CD8-positive, alpha-beta memory T cell (primary cell): Measurements from ENCODE around the gene FAM168A. TPM values are rescaled to one million over a fixed set of nuclear protein-coding genes. Genes with fewer than 3 reads are reported as not detected.

ENCODE experiments used
- CTCF ChIA-PET: fragments of 350-600 bp; sonication (Branson Sonifier 250); formaldehyde crosslinking; loops from one replicate; lab custom pipeline; 2021; ENCODE audit warnings: antibody characterized with exemption; lab: Charles Lee
- POLR2A ChIA-PET: fragments of 350-600 bp; sonication (Branson Sonifier 250); formaldehyde crosslinking; loops from one replicate; lab custom pipeline; 2021; ENCODE audit warnings: antibody characterized with exemption; lab: Charles Lee
- DNase-seq, 5 donors: peaks; one replicate each; pipeline versions ENCODE4 v3.0.0 to v3.0.0-alpha.2; 2020 to 2022; ENCODE audit warnings: mixed read lengths in 1 of 5
- H3K27ac ChIP-seq: one replicate; pipeline ENCODE4 v1.7.0; 2013; ENCODE audit warnings: low read depth, mild to moderate bottlenecking, low read length, moderate library complexity
- H3K27me3 ChIP-seq: 2 replicates; pipeline ENCODE4 v1.7.0; 2013; ENCODE audit warnings: low read length, mild to moderate bottlenecking; ENCODE audit not compliant: insufficient read depth, poor library complexity, severe bottlenecking
- H3K36me3 ChIP-seq: 2 replicates; pipeline ENCODE4 v1.7.0; 2013; ENCODE audit warnings: mild to moderate bottlenecking, low read length, moderate library complexity; ENCODE audit not compliant: insufficient read depth
- H3K4me1 ChIP-seq: 2 replicates; pipeline ENCODE4 v1.7.0; 2013; ENCODE audit warnings: mild to moderate bottlenecking, low read length, moderate library complexity; ENCODE audit not compliant: insufficient read depth
- H3K4me3 ChIP-seq: 2 replicates; pipeline ENCODE4 v1.7.0; 2013; ENCODE audit warnings: mild to moderate bottlenecking, low read length
- H3K9me3 ChIP-seq: 2 replicates; pipeline ENCODE4 v1.7.0; 2013; ENCODE audit warnings: mild to moderate bottlenecking, low read length
- H3K27ac Mint-ChIP-seq, 8 donors: one replicate each; pipeline ENCODE4 v1.8.0; 2020 to 2021; ENCODE audit warnings: mixed read lengths in 8 of 8, mild to moderate bottlenecking in 6 of 8, inconsistent platforms in 3 of 8, moderate library complexity in 3 of 8
- H3K27me3 Mint-ChIP-seq, 2 donors: one replicate each; pipeline ENCODE4 v1.8.0; 2020 to 2021; ENCODE audit warnings: mixed read lengths in 2 of 2, mild to moderate bottlenecking in 1 of 2, moderate library complexity in 1 of 2
- H3K36me3 Mint-ChIP-seq, 3 donors: one replicate each; pipeline ENCODE4 v1.8.0; 2020 to 2021; ENCODE audit warnings: mixed read lengths in 3 of 3, inconsistent platforms in 1 of 3, mild to moderate bottlenecking in 1 of 3
- H3K4me1 Mint-ChIP-seq, 3 donors: one replicate each; pipeline ENCODE4 v1.8.0; 2020 to 2021; ENCODE audit warnings: mixed read lengths in 3 of 3, inconsistent platforms in 1 of 3, mild to moderate bottlenecking in 1 of 3
- H3K4me3 Mint-ChIP-seq, 7 donors: one replicate each; pipeline ENCODE4 v1.8.0; 2020 to 2021; ENCODE audit warnings: mixed read lengths in 7 of 7, mild to moderate bottlenecking in 6 of 7, moderate library complexity in 4 of 7, inconsistent platforms in 2 of 7
- H3K9me3 Mint-ChIP-seq, 5 donors: one replicate each; pipeline ENCODE4 v1.8.0; 2020 to 2022; ENCODE audit warnings: mixed read lengths in 5 of 5, mild to moderate bottlenecking in 3 of 5, moderate library complexity in 2 of 5, inconsistent platforms in 1 of 5
- polyA plus RNA-seq: library from polyadenylated mRNA; unstranded; fragments of 300-500 nt; fragmentation: Illumina TruSeq; gene quantifications from one replicate; pipeline ENCODE4 v1.2.3, GENCODE V29; 2021
- total RNA-seq, 2 experiments: library from RNA; stranded (reverse); gene quantifications; one replicate each; pipeline ENCODE4 v1.2.3, GENCODE V29; 2021

The FAM168A gene
- total and polyA plus RNA-seq, 3 experiments from 2014 or later: 2.5 to 13.1 (median 11.7) TPM

DNA sequence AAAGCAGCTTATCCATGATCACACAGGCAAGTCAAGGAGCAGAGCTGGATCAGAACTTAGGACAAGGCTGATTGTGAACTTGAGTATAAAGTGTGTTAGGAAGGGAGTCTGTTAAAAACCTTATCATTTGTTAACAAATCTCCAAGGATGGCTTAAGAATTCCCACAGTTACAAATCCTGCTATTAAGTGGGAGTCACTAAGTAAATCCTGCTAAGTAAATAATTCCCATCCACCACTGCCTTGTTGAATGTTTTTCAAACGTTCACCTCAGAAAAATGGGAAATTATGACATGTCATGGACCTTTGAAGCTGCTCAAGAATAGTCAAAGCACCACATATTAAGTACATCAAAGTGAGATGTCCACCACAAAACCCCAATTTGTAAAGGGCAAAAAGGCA, 88.7 kb downstream of the FAM168A start:
- CTCF ChIA-PET: no interaction called here
- H3K27me3 Mint-ChIP-seq: no peaks in the 10 kb centered on the region
- peak overlapping the region in 1 of 8 donors; percentile 9 for H3K27ac Mint-ChIP-seq
- no peaks in the 10 kb centered on the region for H3K9me3 ChIP-seq
- H3K27ac ChIP-seq: no peak overlapping the region
- POLR2A ChIA-PET: no interaction called here
- H3K4me3 Mint-ChIP-seq: no peak overlapping the region
- no peaks in the 10 kb centered on the region for H3K27me3 ChIP-seq
- H3K4me1 Mint-ChIP-seq: peaks cover 7 to 10% (median 8%) of the 10 kb centered on the region in 3 donors
- no peaks in the 10 kb centered on the region for H3K36me3 ChIP-seq
- peaks cover 0 to 5% (median under 1%) of the 10 kb centered on the region in 5 donors for H3K9me3 Mint-ChIP-seq
- peaks cover 3 to 6% (median 5%) of the 10 kb centered on the region in 3 donors for H3K36me3 Mint-ChIP-seq
- no peak for DNase-seq
- no peaks in the 10 kb centered on the region for H3K4me1 ChIP-seq
- H3K4me3 ChIP-seq: no peak overlapping the region

DNA sequence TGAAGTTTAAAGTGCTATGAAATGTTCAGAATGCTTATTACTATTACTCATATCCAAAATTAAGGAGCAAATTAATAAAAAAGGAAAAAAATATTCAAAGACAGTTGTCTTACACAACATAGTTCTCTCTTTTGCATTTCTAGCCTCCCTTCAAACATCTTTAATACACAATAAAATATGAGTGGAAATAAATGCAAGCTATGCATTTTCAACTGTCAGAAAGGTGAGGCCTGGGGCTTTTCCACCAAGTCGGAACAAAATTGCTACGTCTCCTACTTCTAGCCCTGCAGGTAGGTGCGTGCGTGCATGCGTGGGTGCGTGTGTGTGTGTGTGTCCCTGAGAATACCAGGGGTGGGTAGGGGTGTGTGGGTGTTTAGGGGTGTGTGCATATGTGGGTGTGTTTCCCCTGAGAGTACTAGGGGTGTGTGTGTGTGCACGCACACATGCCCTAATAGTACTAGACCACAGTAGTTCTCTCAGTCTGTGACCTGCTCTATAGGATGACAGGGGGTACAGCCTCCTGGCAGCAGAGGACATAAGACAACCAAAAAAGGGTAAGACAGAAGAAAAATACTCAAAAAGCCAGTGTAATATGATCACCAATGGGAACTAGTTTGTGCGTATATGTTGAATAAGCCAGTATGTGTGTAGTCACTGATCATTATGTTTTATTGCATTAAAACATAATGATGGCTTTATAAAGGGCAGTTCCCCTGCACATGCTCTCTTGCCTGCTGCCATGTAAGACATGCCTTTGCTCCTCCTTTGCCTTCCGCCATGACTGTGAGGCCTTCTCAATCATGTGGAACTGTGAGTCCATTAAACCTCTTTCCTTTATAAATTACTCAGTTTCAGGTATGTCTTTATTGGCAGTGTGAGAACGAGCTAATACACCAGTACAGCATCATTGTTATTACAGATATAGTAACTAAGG, 89.4 kb downstream of the FAM168A start:
- Mint-ChIP-seq H3K27ac (no peak overlapping the region), H3K4me3 (no peak overlapping the region), H3K27me3 (no peaks in the 10 kb centered on the region), H3K36me3 (peaks cover 3 to 13% (median 7%) of the 10 kb centered on the region in 3 donors), H3K4me1 (peaks cover 7 to 10% (median 10%) of the 10 kb centered on the region in 3 donors), H3K9me3 (peaks cover 0 to 9% (median 4%) of the 10 kb centered on the region in 5 donors)
- Histone ChIP-seq H3K4me3 (no peak overlapping the region), H3K36me3 (no peaks in the 10 kb centered on the region), H3K4me1 (no peaks in the 10 kb centered on the region), H3K27me3 (no peaks in the 10 kb centered on the region), H3K27ac (no peak overlapping the region), H3K9me3 (no peaks in the 10 kb centered on the region)
- ChIA-PET CTCF (interaction anchor here (0.5 kb wide), 1 partner anchor 882 kb away, joined by 3 read pairs; no protein-coding TSS in a partner anchor), POLR2A (no interaction called here)
- DNase-seq: no peak

GRCh38 chr11:73507086-73507485, 90.8 kb downstream of the FAM168A start:
- DNase-seq: no peak
- no peaks in the 10 kb centered on the region for H3K27me3 ChIP-seq
- H3K27ac ChIP-seq: no peak overlapping the region
- no peaks in the 10 kb centered on the region for H3K36me3 ChIP-seq
- H3K27me3 Mint-ChIP-seq: no peaks in the 10 kb centered on the region
- H3K4me1 Mint-ChIP-seq: peaks cover 10 to 20% (median 15%) of the 10 kb centered on the region in 3 donors
- H3K9me3 ChIP-seq: no peaks in the 10 kb centered on the region
- H3K36me3 Mint-ChIP-seq: peaks cover 3 to 20% (median 7%) of the 10 kb centered on the region in 3 donors
- ChIA-PET CTCF (no interaction called here), POLR2A (no interaction called here)
- no peak overlapping the region for H3K4me3 ChIP-seq
- no peak overlapping the region for H3K27ac Mint-ChIP-seq
- H3K4me3 Mint-ChIP-seq: no peak overlapping the region
- peaks cover 0 to 11% (median 4%) of the 10 kb centered on the region in 5 donors for H3K9me3 Mint-ChIP-seq
- no peaks in the 10 kb centered on the region for H3K4me1 ChIP-seq

GRCh38 chr11:73506038-73506437, 91.9 kb downstream of the FAM168A start:
- Histone ChIP-seq H3K27ac (no peak overlapping the region), H3K4me1 (no peaks in the 10 kb centered on the region), H3K4me3 (no peak overlapping the region), H3K27me3 (no peaks in the 10 kb centered on the region), H3K9me3 (no peaks in the 10 kb centered on the region), H3K36me3 (no peaks in the 10 kb centered on the region)
- ChIA-PET CTCF (no interaction called here), POLR2A (interaction anchor here (0.6 kb wide), 1 partner anchor 1529 kb away, joined by 3 read pairs; no protein-coding TSS in a partner anchor)
- H3K27me3 Mint-ChIP-seq: no peaks in the 10 kb centered on the region
- no peak overlapping the region for H3K4me3 Mint-ChIP-seq
- peaks cover 3 to 20% (median 7%) of the 10 kb centered on the region in 3 donors for H3K36me3 Mint-ChIP-seq
- peaks cover 16 to 28% (median 22%) of the 10 kb centered on the region in 3 donors for H3K4me1 Mint-ChIP-seq
- peaks cover 0 to 11% (median 4%) of the 10 kb centered on the region in 5 donors for H3K9me3 Mint-ChIP-seq
- no peak for DNase-seq
- H3K27ac Mint-ChIP-seq: peak overlapping the region in 1 of 8 donors; percentile 2

GRCh38 chr11:73498343-73498742, 99.6 kb downstream of the FAM168A start:
- Mint-ChIP-seq H3K4me3 (no peak overlapping the region), H3K27ac (no peak overlapping the region), H3K4me1 (peaks cover 24 to 32% (median 24%) of the 10 kb centered on the region in 3 donors), H3K36me3 (peaks cover 7 to 20% (median 13%) of the 10 kb centered on the region in 3 donors), H3K27me3 (no peaks in the 10 kb centered on the region), H3K9me3 (peaks cover 0 to 2% (median 0%) of the 10 kb centered on the region in 5 donors)
- Histone ChIP-seq H3K36me3 (no peaks in the 10 kb centered on the region), H3K27me3 (no peaks in the 10 kb centered on the region), H3K9me3 (no peaks in the 10 kb centered on the region), H3K4me1 (no peaks in the 10 kb centered on the region), H3K27ac (no peak overlapping the region), H3K4me3 (no peak overlapping the region)
- ChIA-PET CTCF (no interaction called here), POLR2A (no interaction called here)
- DNase-seq: no peak

GRCh38 chr11:73496134-73496533, 101.8 kb downstream of the FAM168A start:
- H3K27ac ChIP-seq: no peak overlapping the region
- peaks cover 13 to 19% (median 17%) of the 10 kb centered on the region in 3 donors for H3K4me1 Mint-ChIP-seq
- ChIA-PET CTCF (no interaction called here), POLR2A (no interaction called here)
- no peaks in the 10 kb centered on the region for H3K36me3 ChIP-seq
- H3K4me1 ChIP-seq: no peaks in the 10 kb centered on the region
- H3K36me3 Mint-ChIP-seq: peaks cover 7 to 20% (median 15%) of the 10 kb centered on the region in 3 donors
- H3K27ac Mint-ChIP-seq: no peak overlapping the region
- H3K27me3 ChIP-seq: no peaks in the 10 kb centered on the region
- H3K9me3 Mint-ChIP-seq: no peaks in the 10 kb centered on the region
- H3K4me3 Mint-ChIP-seq: no peak overlapping the region
- no peaks in the 10 kb centered on the region for H3K9me3 ChIP-seq
- no peaks in the 10 kb centered on the region for H3K27me3 Mint-ChIP-seq
- DNase-seq: no peak
- H3K4me3 ChIP-seq: no peak overlapping the region

DNA sequence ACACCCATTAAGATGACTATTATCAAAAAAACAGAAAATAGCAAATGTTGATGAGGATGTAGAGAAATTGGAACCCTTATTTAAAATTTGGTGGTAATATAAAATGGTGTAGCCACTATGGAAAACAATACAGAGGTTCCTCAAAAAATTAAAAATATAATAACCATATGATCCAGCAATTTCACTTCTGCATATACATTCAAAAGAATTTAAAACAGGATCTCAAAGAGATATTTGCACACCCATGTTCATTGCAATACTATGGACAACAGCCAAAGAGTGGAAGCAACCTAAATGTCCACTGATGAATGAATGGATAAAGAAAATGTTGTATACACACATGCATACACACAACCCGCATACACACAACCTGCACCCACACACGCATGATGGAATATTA, 102.2 kb downstream of the FAM168A start:
- ChIA-PET POLR2A (no interaction called here), CTCF (no interaction called here)
- Histone ChIP-seq H3K27ac (no peak overlapping the region), H3K36me3 (no peaks in the 10 kb centered on the region), H3K4me1 (no peaks in the 10 kb centered on the region), H3K27me3 (no peaks in the 10 kb centered on the region), H3K4me3 (no peak overlapping the region), H3K9me3 (no peaks in the 10 kb centered on the region)
- Mint-ChIP-seq H3K27me3 (no peaks in the 10 kb centered on the region), H3K36me3 (peaks cover 7 to 20% (median 15%) of the 10 kb centered on the region in 3 donors), H3K9me3 (no peaks in the 10 kb centered on the region), H3K27ac (no peak overlapping the region), H3K4me3 (no peak overlapping the region), H3K4me1 (peaks cover 9 to 15% (median 13%) of the 10 kb centered on the region in 3 donors)
- no peak for DNase-seq

- H3K9me3 Mint-ChIP-seq: no peaks in the 10 kb centered on the region
- H3K4me1 Mint-ChIP-seq: peaks cover 0 to 13% (median 5%) of the 10 kb centered on the region in 3 donors
- H3K27me3 ChIP-seq: no peaks in the 10 kb centered on the region
- no peak overlapping the region for H3K27ac Mint-ChIP-seq
- peaks cover 7 to 20% (median 15%) of the 10 kb centered on the region in 3 donors for H3K36me3 Mint-ChIP-seq
- DNase-seq: no peak
- ChIA-PET POLR2A (no interaction called here), CTCF (no interaction called here)
- H3K27me3 Mint-ChIP-seq: no peaks in the 10 kb centered on the region
- no peak overlapping the region for H3K4me3 Mint-ChIP-seq
- no peaks in the 10 kb centered on the region for H3K36me3 ChIP-seq
- H3K4me1 ChIP-seq: no peaks in the 10 kb centered on the region
- H3K4me3 ChIP-seq: no peak overlapping the region
- H3K9me3 ChIP-seq: no peaks in the 10 kb centered on the region
- H3K27ac ChIP-seq: no peak overlapping the region
Measured at GRCh38 chr11:73493956-73494598, 103.8 kb downstream of the FAM168A start.
